ENCODE measurements around the gene GLIPR2.
"Not testable (repeated sequence)": the region's sequence is repeated elsewhere in the genome, so short reads cannot be mapped to it uniquely, and the experiment has no call there.

The GLIPR2 gene

DNA sequence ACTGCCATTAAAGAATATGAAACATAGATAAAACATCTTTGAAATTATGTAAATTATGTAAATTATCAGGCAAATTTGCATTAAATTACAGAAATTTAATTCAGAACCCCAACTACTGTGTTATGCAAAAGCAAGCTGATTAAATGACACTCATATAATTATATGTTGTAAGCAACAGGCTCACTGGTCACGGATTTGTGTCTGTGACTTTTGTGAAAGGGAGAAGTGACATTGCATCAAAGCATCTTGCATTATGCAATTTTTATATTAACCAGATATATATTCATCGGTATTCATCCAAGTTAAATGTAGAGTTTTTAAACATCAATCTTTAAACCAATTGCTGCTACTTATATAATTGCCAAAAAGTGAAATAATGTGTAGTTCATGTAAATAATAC is 13.0 kb upstream of the GLIPR2 start:
- DNase-seq: no peak

DNA sequence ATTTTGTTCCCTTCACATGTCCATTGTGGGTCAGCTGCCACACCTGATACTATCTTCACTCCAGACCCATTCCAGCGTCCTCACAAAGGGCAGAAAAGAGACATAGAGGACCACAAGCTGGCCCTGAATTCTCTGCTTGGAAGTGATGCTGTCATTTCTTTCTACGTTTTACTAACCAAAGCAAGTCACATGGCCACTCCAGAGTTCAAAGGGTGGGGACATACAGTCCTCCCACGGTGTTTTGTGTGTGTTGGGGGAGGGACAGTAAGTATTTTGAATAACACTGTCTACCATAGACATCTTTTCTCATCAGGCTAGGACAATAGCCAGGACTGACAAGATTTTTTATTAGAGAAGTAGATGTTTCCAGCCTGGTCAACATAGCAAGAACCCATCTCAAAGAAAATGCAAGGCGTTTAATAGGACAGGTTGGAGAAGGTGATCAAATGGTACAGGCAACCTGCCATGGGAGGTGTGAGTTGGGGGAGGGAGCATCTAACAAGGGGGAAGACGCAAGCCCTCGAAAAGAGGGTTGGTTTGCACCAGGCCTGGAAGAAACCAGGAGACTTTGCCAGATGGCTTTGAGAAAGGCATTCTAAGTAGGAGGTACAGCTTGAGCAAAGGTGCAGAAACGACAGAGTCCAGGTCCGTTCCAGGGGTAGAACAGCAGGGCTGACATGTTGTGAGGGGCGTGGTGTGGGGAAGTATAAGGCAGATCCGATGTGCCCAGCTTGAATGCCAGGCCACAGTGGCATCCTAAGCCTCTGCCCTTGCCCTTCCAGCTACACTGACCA is 11.3 kb upstream of the GLIPR2 start:
- DNase-seq: no peak

- no peak for DNase-seq
Measured at GRCh38 chr9:36126016-36126730, 10.4 kb upstream of the GLIPR2 start.

GRCh38 chr9:36127652-36128244 is 8.8 kb upstream of the GLIPR2 start:
- peak in 1 of 5 experiments; percentile 29 for DNase-seq

- DNase-seq: no peak
Measured at GRCh38 chr9:36128349-36128748, 8.2 kb upstream of the GLIPR2 start.

- DNase-seq: no peak
Measured at GRCh38 chr9:36129139-36129538, 7.4 kb upstream of the GLIPR2 start.

GRCh38 chr9:36131666-36132065 is 4.9 kb upstream of the GLIPR2 start:
- not testable (repeated sequence) for DNase-seq

DNA sequence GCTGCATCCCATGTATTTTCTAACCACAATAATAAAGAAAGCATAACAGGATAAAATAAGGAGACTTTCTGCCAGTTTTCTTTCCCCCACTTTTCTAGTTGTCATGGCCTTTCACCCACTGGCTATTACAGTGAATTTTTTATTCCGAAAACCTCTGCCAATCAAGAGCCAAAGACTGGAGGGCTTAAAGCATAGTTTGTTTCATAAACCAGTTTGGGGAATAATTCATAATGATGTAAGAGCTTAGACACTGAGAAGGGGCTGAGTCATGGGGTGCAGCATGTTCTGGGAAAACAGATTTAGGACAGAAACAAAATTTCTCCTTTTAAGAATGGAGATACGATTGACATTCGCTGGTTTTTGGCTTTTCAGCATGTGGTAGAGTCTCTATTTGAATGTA is 4.4 kb upstream of the GLIPR2 start:
- no peak for DNase-seq

DNA sequence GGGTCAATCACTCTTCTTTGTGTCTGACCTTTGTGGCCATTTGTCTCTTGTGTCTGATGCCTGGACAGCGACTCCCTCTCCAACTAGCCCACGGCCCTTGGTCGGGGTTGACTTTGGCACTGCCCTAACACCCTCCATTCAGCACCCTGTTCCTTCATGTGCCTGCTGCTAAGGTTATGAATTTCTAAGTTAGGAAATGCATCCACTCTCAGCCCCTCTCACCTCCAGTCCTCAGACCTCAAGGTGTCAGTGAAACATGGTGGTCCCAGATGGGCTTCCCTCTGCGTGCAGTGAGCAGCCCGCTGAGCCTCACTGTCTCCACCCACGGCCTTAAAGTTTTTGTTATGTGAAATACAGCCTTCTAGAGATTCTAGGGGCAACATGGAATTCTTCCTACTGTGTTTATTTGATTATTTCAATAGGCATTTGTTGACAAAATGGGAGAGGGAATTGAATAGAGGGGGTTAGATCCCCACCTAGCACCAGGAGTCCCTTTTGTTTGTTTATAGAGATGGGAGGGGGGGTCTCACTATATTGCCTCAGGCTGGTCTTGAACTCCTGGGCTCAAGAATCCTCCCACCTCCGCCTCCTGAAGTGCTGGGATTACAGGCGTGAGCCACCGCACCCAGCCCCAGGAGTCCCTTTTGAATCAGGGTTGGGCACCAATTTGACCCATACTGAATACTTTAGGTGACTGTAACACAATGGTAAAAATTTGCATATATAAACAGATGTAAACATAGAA is 1.6 kb upstream of the GLIPR2 start:
- DNase-seq: no peak

- no peak for DNase-seq
Measured at GRCh38 chr9:36135741-36136271, 727 bp upstream of the GLIPR2 start.

DNA sequence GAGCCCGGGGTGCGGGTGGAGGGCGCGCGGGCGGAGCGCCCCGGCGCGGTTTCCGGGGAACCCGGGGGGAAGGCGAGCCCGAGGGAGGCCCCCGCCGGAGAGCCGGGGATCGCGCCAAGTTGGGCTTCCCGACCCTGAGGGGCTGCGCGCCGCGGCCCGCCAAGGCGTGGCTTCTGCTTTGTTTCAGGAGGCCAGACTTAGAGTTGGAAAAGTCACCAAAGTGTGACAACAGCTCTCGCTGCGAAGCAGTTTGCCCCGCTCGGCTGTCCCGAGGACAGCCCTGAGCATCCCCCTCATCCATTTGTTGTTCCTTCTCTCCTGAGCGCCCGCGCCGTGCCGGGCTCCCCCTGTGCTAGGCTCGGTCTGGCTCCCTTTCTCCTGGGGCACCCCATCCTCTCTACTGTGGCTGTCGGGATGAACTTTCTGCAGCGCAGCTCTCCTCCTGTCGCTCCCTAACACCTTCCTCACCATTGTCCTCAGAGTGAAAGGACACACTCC is 410 bp downstream of the GLIPR2 start:
- no peak for DNase-seq

GRCh38 chr9:36137392-36138004 is 965 bp downstream of the GLIPR2 start:
- no peak for DNase-seq

DNA sequence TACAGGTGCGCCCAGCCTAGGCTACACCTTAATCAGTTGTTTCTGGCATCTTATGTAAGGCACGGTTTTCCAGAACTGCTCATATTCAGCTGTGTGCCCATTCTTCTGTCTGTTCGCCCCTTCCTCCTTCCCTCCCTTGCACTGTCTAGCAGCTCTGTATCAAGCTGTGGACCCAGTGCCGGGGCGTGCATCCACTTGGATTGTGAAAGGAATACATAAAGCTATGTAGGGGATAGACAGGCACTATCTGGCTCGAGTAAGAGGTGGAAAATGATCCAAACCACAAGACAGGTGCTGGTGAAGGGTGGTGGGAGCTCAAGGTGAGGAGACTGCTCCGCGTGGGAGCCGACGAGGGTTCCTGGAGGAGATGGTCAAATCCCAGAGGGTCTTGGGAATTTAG is 2.0 kb downstream of the GLIPR2 start:
- DNase-seq: no peak

- no peak for DNase-seq
Measured at GRCh38 chr9:36138901-36139300, 2.4 kb downstream of the GLIPR2 start.

GRCh38 chr9:36140086-36141084 is 3.9 kb downstream of the GLIPR2 start:
- DNase-seq: peak in 2 of 5 experiments; percentile 16 to 29

DNA sequence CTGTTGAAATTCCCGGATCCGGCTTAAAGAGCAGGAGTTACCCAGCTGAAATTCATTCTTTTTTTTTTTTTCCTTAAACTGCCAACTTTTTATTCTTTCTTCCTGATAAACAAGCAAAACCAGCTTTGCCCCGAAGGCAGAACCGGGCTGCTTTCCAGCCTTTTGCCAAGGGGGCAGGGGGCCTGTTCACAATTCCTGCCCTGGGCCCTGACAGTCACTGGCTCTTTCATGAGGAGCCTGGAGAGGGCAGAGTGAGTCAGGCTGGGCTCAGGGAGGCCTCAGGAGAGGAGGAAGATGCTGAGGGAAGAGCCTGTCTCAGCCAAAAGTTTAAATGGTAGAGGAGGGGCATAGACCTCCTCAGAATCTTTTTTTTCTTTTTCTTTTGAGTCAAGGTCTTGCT is 4.8 kb downstream of the GLIPR2 start:
- DNase-seq: no peak

GRCh38 chr9:36141761-36142160 is 5.2 kb downstream of the GLIPR2 start:
- no peak for DNase-seq

DNA sequence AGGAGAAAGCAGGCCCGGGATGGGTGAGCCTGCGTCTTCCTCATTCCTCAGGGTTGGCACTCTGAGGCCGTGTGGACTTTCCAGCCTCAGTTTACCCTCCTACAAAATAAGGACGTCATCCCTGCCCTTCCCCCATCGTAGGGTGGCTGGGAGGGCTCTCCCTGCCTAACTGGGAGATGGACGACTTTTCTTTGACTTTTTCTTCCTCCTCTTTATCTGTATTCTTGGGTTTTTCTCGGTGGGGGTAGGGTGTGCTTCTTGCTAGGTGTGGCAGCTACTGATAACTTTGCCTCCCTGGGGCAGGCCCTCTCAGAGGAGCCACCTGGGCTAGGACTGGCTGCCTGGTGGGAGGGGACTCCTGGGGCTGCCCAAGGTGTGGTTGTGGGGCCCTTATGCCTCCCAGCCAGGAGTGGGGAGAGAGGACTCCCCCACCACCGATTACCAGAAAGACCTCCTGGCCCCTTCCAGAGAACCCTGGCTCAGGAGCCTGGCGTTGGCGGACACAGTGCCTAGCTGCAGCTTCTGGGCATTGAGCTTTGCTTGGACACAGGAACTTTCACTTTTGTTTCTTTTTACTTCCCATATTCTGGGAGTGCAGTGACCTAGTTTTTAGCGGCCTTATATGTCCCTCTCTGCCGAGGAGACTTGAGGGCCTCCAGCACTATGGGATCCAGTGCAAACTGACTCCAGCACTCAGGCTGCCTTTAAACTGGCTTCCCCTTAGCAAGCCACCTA is 6.1 kb downstream of the GLIPR2 start:
- DNase-seq: no peak

DNA sequence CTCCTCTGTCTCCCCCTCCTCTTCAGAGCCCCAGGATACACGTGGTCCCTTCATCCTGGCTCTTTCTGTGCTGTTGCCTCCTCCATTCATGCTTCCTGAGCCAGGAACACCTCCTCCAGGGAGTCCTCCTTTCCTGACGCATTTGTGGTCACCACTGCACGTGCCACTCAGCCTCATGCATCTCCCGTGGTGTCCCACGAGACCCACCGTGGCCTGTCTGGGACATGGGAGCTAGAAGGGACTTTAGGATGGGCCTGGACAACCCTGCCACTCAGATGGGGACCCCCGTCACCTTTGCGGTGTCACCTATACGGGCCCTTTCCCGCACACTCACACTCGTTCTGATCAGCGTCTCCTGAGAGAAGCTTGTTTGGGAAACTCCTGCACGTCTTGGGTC is 6.7 kb downstream of the GLIPR2 start:
- no peak for DNase-seq
